Kasumi-1 (cell line): Measurements from ENCODE around the gene SPINK4.

Source experiments
- DNase-seq, 2 experiments: peaks; one replicate each; lab custom pipeline; 2025; lab: John Stamatoyannopoulos, UW

The SPINK4 gene

GRCh38 chr9:33291901-33292300, 51.9 kb downstream of the SPINK4 start:
- DNase-seq: no peak

DNA sequence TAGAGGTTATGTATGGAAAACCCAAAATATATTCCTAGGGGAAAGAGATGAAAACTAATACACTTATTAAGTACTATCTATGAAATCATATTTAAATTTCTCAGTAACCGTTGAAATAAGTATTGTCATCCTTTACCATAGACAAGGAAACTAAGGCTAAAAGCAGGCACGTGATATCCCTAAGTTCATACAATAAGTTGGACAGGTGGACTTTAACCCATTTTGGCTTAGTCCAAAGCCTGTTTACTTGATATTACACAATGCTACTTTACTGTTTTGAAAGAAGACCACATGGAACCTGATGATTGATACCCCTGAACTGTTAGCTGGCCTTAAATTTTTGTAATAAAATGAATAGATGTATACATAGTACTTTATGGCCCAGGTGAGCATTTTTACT, 53.8 kb downstream of the SPINK4 start:
- DNase-seq: no peak

GRCh38 chr9:33294670-33295432, 54.9 kb downstream of the SPINK4 start:
- no peak for DNase-seq

DNA sequence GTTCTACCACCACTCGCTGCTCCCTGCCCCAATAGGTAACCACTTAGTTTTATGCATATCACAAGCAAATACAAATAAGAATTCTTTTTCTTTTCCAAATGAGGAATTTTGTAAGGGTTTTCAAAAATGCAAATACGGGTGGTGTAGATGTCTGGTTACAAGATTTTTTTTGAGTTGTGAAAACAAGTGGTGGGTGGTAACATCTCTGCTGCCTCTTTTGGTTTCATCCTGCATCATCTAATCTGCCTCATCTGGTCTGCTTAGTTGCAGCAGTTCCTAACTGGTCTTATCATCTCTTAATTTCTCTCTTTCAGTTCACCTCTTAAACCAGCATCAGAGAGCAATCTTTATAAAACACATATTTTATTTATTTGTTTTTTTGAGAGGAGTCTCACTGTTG, 55.6 kb downstream of the SPINK4 start:
- DNase-seq: no peak

DNA sequence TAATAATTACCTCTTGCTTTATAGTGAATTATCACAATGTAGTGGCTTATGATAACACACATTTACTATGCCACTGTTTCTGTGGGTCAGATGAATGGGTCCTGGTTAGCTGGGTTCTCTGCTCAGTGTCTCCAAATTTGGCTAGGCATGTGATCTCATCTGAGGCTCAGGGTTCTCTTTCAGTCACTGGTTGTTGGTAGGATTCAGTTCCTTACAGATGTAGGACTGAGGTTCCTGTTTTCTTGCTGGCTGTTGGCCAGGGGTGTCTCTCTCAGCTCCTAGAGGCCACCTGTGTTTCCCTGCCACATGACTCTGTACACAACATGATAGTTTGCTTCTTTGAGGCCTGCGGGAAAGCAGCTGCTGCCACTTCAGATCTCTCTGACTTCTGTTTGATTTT, 57.5 kb downstream of the SPINK4 start:
- peak; percentile 88 to 90 for DNase-seq
